IMR-90 (cell line): ENCODE measurements around the gene TMEM131. TPM values are rescaled to one million over a fixed set of nuclear protein-coding genes. Genes with fewer than 3 reads are reported as not detected.

ENCODE experiments used
- ATAC-seq: fragments of 200-7000 bp; cut with Tn5 transposase; 2 replicates; pipeline ENCODE4 v1.9.1; 2020; ENCODE audit warnings: low read depth, mild to moderate bottlenecking, moderate library complexity
- BruUV-seq: library from RNA; stranded (reverse); fragments of 400-500 nt; replicated peaks from 2 replicates; lab custom pipeline; 2021; lab: Mats Ljungman, UMichigan
- CTCF ChIA-PET: fragments of 300-600 bp; formaldehyde crosslinking; extraction: SDS; loops from one replicate; lab custom pipeline; 2021; ENCODE audit warnings: antibody characterized with exemption; lab: Yijun Ruan, JAX
- POLR2A ChIA-PET: fragments of 300-600 bp; sonication (Branson Sonifier 250); formaldehyde crosslinking; loops from one replicate; lab custom pipeline; 2022; ENCODE audit warnings: antibody characterized with exemption; ENCODE audit not compliant: unreplicated experiment; lab: Charles Lee
- DNase-seq: peaks from one replicate; pipeline ENCODE4 v3.0.0; 2013
- H2AFZ ChIP-seq: replicated peaks from 2 replicates; pipeline ENCODE3; 2013; ENCODE audit warnings: low read length, mild to moderate bottlenecking; ENCODE audit not compliant: poor library complexity
- H2AK5ac ChIP-seq: 2 replicates; pipeline ENCODE4 v1.6.1; 2013; ENCODE audit warnings: low read depth, low read length, inconsistent platforms
- H2AK9ac ChIP-seq: replicated peaks from 2 replicates; pipeline ENCODE3; 2013; ENCODE audit warnings: mild to moderate bottlenecking, low read depth, low read length, moderate library complexity; ENCODE audit not compliant: poor library complexity
- H2BK120ac ChIP-seq: 2 replicates; pipeline ENCODE4 v1.6.1; 2013; ENCODE audit warnings: low read depth, low read length, inconsistent platforms
- H2BK15ac ChIP-seq: 3 replicates; pipeline ENCODE4 v1.6.1; 2013; ENCODE audit warnings: low read depth, low read length, inconsistent platforms
- H2BK20ac ChIP-seq: 2 replicates; pipeline ENCODE4 v1.6.1; 2013; ENCODE audit warnings: low read depth, mild to moderate bottlenecking, inconsistent platforms, low read length, moderate library complexity
- H2BK5ac ChIP-seq: 2 replicates; pipeline ENCODE4 v1.6.1; 2013; ENCODE audit warnings: mild to moderate bottlenecking, low read depth, low read length, inconsistent platforms; ENCODE audit not compliant: poor library complexity, severe bottlenecking
- H3K14ac ChIP-seq: replicated peaks from 2 replicates; pipeline ENCODE4 v1.6.1; 2013; ENCODE audit warnings: low read depth, low read length, inconsistent platforms
- H3K18ac ChIP-seq: 2 replicates; pipeline ENCODE4 v1.6.1; 2013; ENCODE audit warnings: low read depth, low read length, control low read depth
- H3K23ac ChIP-seq: 2 replicates; pipeline ENCODE4 v1.6.1; 2013; ENCODE audit warnings: low read depth, low read length, inconsistent platforms
- H3K27ac ChIP-seq: 2 replicates; pipeline ENCODE4 v1.5.1; 2013; ENCODE audit warnings: mild to moderate bottlenecking, control low read depth, low read length; ENCODE audit not compliant: insufficient read depth
- H3K27me3 ChIP-seq: 2 replicates; pipeline ENCODE4 v1.6.1; 2013; ENCODE audit warnings: low read length; ENCODE audit not compliant: control insufficient read depth, insufficient read depth
- H3K36me3 ChIP-seq: 2 replicates; pipeline ENCODE4 v1.6.1; 2013; ENCODE audit warnings: low read length, mixed read lengths; ENCODE audit not compliant: control insufficient read depth, insufficient read depth
- H3K4ac ChIP-seq: 2 replicates; pipeline ENCODE4 v1.6.1; 2013; ENCODE audit warnings: low read depth, low read length, inconsistent platforms
- H3K4me1 ChIP-seq: 2 replicates; pipeline ENCODE4 v1.6.1; 2013; ENCODE audit warnings: low read length, mixed read lengths; ENCODE audit not compliant: control insufficient read depth, insufficient read depth
- H3K4me2 ChIP-seq: 2 replicates; pipeline ENCODE4 v1.6.1; 2013; ENCODE audit warnings: low read depth, mild to moderate bottlenecking, control low read depth, low read length, moderate library complexity
- H3K4me3 ChIP-seq: 2 replicates; pipeline ENCODE4 v1.5.1; 2013; ENCODE audit warnings: low read depth, mild to moderate bottlenecking, control low read depth, low read length, moderate library complexity; ENCODE audit not compliant: insufficient read depth
- H3K56ac ChIP-seq: 2 replicates; pipeline ENCODE4 v1.6.1; 2013; ENCODE audit warnings: low read length, inconsistent platforms; ENCODE audit not compliant: insufficient read depth; ENCODE audit errors: extremely low read depth
- H3K79me1 ChIP-seq, 2 experiments: 2 replicates each; pipeline ENCODE4 v1.6.1; 2013; ENCODE audit warnings: low read length in 2 of 2, inconsistent platforms in 1 of 2, low read depth in 1 of 2
- H3K9ac ChIP-seq: 2 replicates; pipeline ENCODE4 v1.6.1; 2013; ENCODE audit warnings: low read depth, low read length, control low read depth
- H3K9me1 ChIP-seq: 2 replicates; pipeline ENCODE4 v1.6.1; 2013; ENCODE audit warnings: low read length, inconsistent platforms; ENCODE audit not compliant: insufficient read depth
- H3K9me3 ChIP-seq: 2 replicates; pipeline ENCODE4 v1.6.1; 2013; ENCODE audit warnings: low read length; ENCODE audit not compliant: control insufficient read depth, insufficient read depth
- H4K20me1 ChIP-seq: 2 replicates; pipeline ENCODE4 v1.6.1; 2013; ENCODE audit warnings: low read length, inconsistent platforms; ENCODE audit not compliant: insufficient read depth
- H4K5ac ChIP-seq: 2 replicates; pipeline ENCODE4 v1.6.1; 2013; ENCODE audit warnings: mild to moderate bottlenecking, low read depth, low read length, control low read depth
- H4K8ac ChIP-seq, 2 experiments: 2 replicates each; pipeline ENCODE4 v1.6.1; 2013; ENCODE audit warnings: low read depth in 2 of 2, low read length in 2 of 2, control low read depth in 1 of 2, inconsistent platforms in 1 of 2
- H4K91ac ChIP-seq: 2 replicates; pipeline ENCODE4 v1.6.1; 2013; ENCODE audit warnings: low read depth, low read length, inconsistent platforms; ENCODE audit not compliant: insufficient read depth
- CTCF ChIP-seq: conservative IDR thresholded peaks from 2 replicates; pipeline ENCODE4 v1.5.1; 2012; ENCODE audit warnings: mild to moderate bottlenecking, low read depth, low read length, improper control_type of control experiment
- MAFK ChIP-seq: IDR thresholded peaks from 2 replicates; pipeline ENCODE4 v1.6.1; 2012; ENCODE audit warnings: low read depth, low read length, improper control_type of control experiment
- RAD21 ChIP-seq: IDR thresholded peaks from 2 replicates; pipeline ENCODE4 v1.6.1; 2012; ENCODE audit warnings: low read length, improper control_type of control experiment
- RCOR1 ChIP-seq: IDR thresholded peaks from 2 replicates; pipeline ENCODE4 v1.6.1; 2012; ENCODE audit warnings: mild to moderate bottlenecking, low read length, improper control_type of control experiment; ENCODE audit not compliant: insufficient replicate concordance
- RFX5 ChIP-seq: IDR thresholded peaks from 2 replicates; pipeline ENCODE4 v1.8.0; 2012; ENCODE audit warnings: low read depth, mild to moderate bottlenecking, low read length, moderate library complexity
- WGBS, 2 experiments: methylation state at CpG; one replicate each; pipeline versions ENCODE4 v1.1.5 to v1.1.7; 2013; ENCODE audit warnings: missing lambda C conversion rate in 2 of 2; ENCODE audit not compliant: insufficient read length in 1 of 2; ENCODE audit errors: extremely low coverage in 2 of 2; 5-methylcytosine and 5-hydroxymethylcytosine counted together
- dilution Hi-C: fragments of 300-500 bp; cut with HindIII; formaldehyde crosslinking; loops from one replicate; pipeline ENCODE4 v1.14.3; 2018; ENCODE audit warnings: low sequenced_read_pairs; ENCODE audit not compliant: unreplicated experiment
- in situ Hi-C: fragments of 300-500 bp; cut with MboI; formaldehyde crosslinking; loops from 3 replicates; pipeline ENCODE4 v1.14.3; 2019; ENCODE audit warnings: low sequenced_read_pairs, inconsistent platforms, mixed read lengths
- intact Hi-C: fragments of 100-400 bp; cut with micrococcal nuclease; formaldehyde crosslinking; loops from 2 replicates; pipeline ENCODE4 v1.10.0; 2022
- polyA plus RNA-seq, 3 experiments: library from polyadenylated mRNA; depleted of rRNA; stranded (reverse); fragments of >200 nt; gene quantifications; 2 replicates each; pipeline ENCODE4 v1.2.3, GENCODE V29; 2012; ENCODE audit warnings: low replicate concordance in 1 of 3
- total RNA-seq: library from RNA; depleted of rRNA; stranded (reverse); fragments of >200 nt; gene quantifications from 2 replicates; pipeline ENCODE4 v1.2.3, GENCODE V29; 2012

TMEM131 gene
- total and polyA plus RNA-seq, 2 of the 4 experiments (the other 2 are of a cell fraction) = 13.3 to 14.0 TPM

- peak overlapping the region; percentile 24; the same call in 1 of the 2 replicates for H3K56ac ChIP-seq
- POLR2A ChIA-PET = no interaction called here
- H2AK9ac ChIP-seq = peak overlapping the region; percentile 53
- TF ChIP-seq RAD21 = no peak
- no peak for TF ChIP-seq RCOR1
- no peak for TF ChIP-seq MAFK
- no peak for TF ChIP-seq RFX5
- TF ChIP-seq CTCF = no peak
- H2BK15ac ChIP-seq = peak overlapping the region; percentile 71; the same call in 1 of the 3 replicates
- peak; percentile 9 for DNase-seq
- BruUV-seq = no TSS peak
- intact Hi-C loops (loop anchor here (1.0 to 5.0 kb wide), 4 partner anchors 14 to 79 kb away; no protein-coding TSS in a partner anchor), in situ Hi-C loops (no loop called here), dilution Hi-C loops (no loop called here)
- H2BK20ac ChIP-seq = peak overlapping the region; percentile 82
- peak overlapping the region; percentile 30 for H3K27ac ChIP-seq
- H3K18ac ChIP-seq = peak overlapping the region; percentile 35
- peak; percentile 12 for ATAC-seq
- peak overlapping the region; percentile 91 for H3K4ac ChIP-seq
- peak overlapping the region; percentile 39 to 74 for H4K8ac ChIP-seq
- peaks cover 9% of the 10 kb centered on the region for H3K4me1 ChIP-seq
- H2BK5ac ChIP-seq = peak overlapping the region; percentile 84
- no peaks in the 10 kb centered on the region for H3K9me3 ChIP-seq
- H2AFZ ChIP-seq = peak overlapping the region; percentile 46
- H3K9ac ChIP-seq = no peak overlapping the region
- no peaks in the 10 kb centered on the region for H3K36me3 ChIP-seq
- peaks cover 11% of the 10 kb centered on the region for H4K20me1 ChIP-seq
- peaks cover 14 to 41% of the 10 kb centered on the region in 2 experiments for H3K79me1 ChIP-seq
- peak overlapping the region; percentile 88 for H4K91ac ChIP-seq
- CTCF ChIA-PET = interaction anchor here (0.7 kb wide), 1 partner anchor 16 kb away, joined by 3 read pairs; no protein-coding TSS in a partner anchor
- H3K14ac ChIP-seq = peak overlapping the region; percentile 73
- no peaks in the 10 kb centered on the region for H3K27me3 ChIP-seq
- no peak overlapping the region for H3K4me3 ChIP-seq
- WGBS, 2 experiments = no CpG with 5 or more reads among the region's 2 CpGs
- peaks cover 9% of the 10 kb centered on the region for H3K9me1 ChIP-seq
- H2AK5ac ChIP-seq = peak overlapping the region; percentile 81
- peak overlapping the region; percentile 88; the same call in 1 of the 2 replicates for H3K4me2 ChIP-seq
- peak overlapping the region; percentile 89 for H3K23ac ChIP-seq
- H4K5ac ChIP-seq = peak overlapping the region; percentile 88
- H2BK120ac ChIP-seq = peak overlapping the region; percentile 90
Measured at GRCh38 chr2:97951155-97951680, 44.5 kb downstream of the TMEM131 start.
